Caco-2 (cell line): ENCODE measurements around the gene CALML5. TPM values are rescaled to one million over a fixed set of nuclear protein-coding genes. Genes with fewer than 3 reads are reported as not detected.

Experiments
- BruUV-seq: library from RNA; stranded (reverse); fragments of 400-500 nt; replicated peaks from 2 replicates; lab custom pipeline; 2021; lab: Mats Ljungman, UMichigan
- CTCF ChIA-PET: fragments of 300-600 bp; sonication (Branson Sonifier 250); formaldehyde crosslinking; loops from one replicate; lab custom pipeline; 2022; ENCODE audit warnings: antibody characterized with exemption; lab: Charles Lee
- POLR2A ChIA-PET: fragments of 300-600 bp; sonication (Branson Sonifier 250); formaldehyde crosslinking; loops from one replicate; lab custom pipeline; 2022; ENCODE audit warnings: antibody characterized with exemption; lab: Charles Lee
- DNase-seq, 2 experiments: peaks; one replicate each; pipeline versions ENCODE4 v3.0.0 to v3.0.0-alpha.2; 2020 to 2022
- H3K27me3 ChIP-seq: replicated peaks from 2 replicates; pipeline ENCODE4 v1.6.0; 2011; ENCODE audit warnings: low read length; ENCODE audit not compliant: control insufficient read depth, insufficient read depth
- H3K36me3 ChIP-seq: 2 replicates; pipeline ENCODE4 v1.5.1; 2011; ENCODE audit warnings: low read length; ENCODE audit not compliant: control insufficient read depth, insufficient read depth
- H3K4me1 ChIP-seq: fragments of 250-450 bp; sonication (Bioruptor Pico); 2 replicates; pipeline ENCODE4 v1.5.1; 2020; ENCODE audit warnings: mild to moderate bottlenecking
- H3K4me3 ChIP-seq: 2 replicates; pipeline ENCODE4 v1.5.1; 2011; ENCODE audit warnings: low read depth, mild to moderate bottlenecking, control low read depth, low read length
- H3K9me3 ChIP-seq: fragments of 250-450 bp; sonication (Bioruptor Pico); 2 replicates; pipeline ENCODE4 v1.5.1; 2020; ENCODE audit warnings: mild to moderate bottlenecking, moderate library complexity
- H3K27ac Mint-ChIP-seq: one replicate; pipeline ENCODE4 v1.8.0; 2022; ENCODE audit warnings: mixed read lengths; ENCODE audit not compliant: unreplicated experiment
- H3K27me3 Mint-ChIP-seq: one replicate; pipeline ENCODE4 v1.8.0; 2022; ENCODE audit warnings: mixed read lengths; ENCODE audit not compliant: insufficient read depth, unreplicated experiment
- H3K36me3 Mint-ChIP-seq: one replicate; pipeline ENCODE4 v1.8.0; 2022; ENCODE audit warnings: mild to moderate bottlenecking, mixed read lengths; ENCODE audit not compliant: insufficient read depth, unreplicated experiment
- H3K4me1 Mint-ChIP-seq: one replicate; pipeline ENCODE4 v1.8.0; 2022; ENCODE audit warnings: low read depth, mixed read lengths; ENCODE audit not compliant: unreplicated experiment
- H3K4me3 Mint-ChIP-seq: one replicate; pipeline ENCODE4 v1.8.0; 2022; ENCODE audit warnings: mild to moderate bottlenecking, moderate library complexity, mixed read lengths; ENCODE audit not compliant: unreplicated experiment
- H3K9me3 Mint-ChIP-seq: one replicate; pipeline ENCODE4 v1.8.0; 2022; ENCODE audit warnings: mixed read lengths; ENCODE audit not compliant: unreplicated experiment
- intact Hi-C: fragments of 100-400 bp; cut with micrococcal nuclease; formaldehyde crosslinking; loops from one replicate; pipeline ENCODE4 v1.10.0; 2022; ENCODE audit not compliant: unreplicated experiment
- total RNA-seq: library from RNA; stranded (reverse); gene quantifications from 2 replicates; pipeline ENCODE4 v1.2.3, GENCODE V29; 2022
- TF ChIP-seq, protein P1 (sequence below), 2 experiments: fragments of 200-600 bp in 1 of 2; IDR thresholded peaks; 1 replicate in 1 of 2; 2 replicates in 1 of 2; pipeline versions ENCODE4 v1.5.1 to v1.8.0; 2011 to 2022; ENCODE audit warnings: antibody characterized with exemption in 1 of 2, control low read depth in 1 of 2, inconsistent platforms in 1 of 2, low read depth in 1 of 2, low read length in 1 of 2, mild to moderate bottlenecking in 1 of 2, moderate library complexity in 1 of 2; ENCODE audit not compliant: insufficient read depth in 1 of 2, severe bottlenecking in 1 of 2, unreplicated experiment in 1 of 2

The CALML5 gene
- total RNA-seq, 1 experiment from 2014 or later, result not detected

DNA sequence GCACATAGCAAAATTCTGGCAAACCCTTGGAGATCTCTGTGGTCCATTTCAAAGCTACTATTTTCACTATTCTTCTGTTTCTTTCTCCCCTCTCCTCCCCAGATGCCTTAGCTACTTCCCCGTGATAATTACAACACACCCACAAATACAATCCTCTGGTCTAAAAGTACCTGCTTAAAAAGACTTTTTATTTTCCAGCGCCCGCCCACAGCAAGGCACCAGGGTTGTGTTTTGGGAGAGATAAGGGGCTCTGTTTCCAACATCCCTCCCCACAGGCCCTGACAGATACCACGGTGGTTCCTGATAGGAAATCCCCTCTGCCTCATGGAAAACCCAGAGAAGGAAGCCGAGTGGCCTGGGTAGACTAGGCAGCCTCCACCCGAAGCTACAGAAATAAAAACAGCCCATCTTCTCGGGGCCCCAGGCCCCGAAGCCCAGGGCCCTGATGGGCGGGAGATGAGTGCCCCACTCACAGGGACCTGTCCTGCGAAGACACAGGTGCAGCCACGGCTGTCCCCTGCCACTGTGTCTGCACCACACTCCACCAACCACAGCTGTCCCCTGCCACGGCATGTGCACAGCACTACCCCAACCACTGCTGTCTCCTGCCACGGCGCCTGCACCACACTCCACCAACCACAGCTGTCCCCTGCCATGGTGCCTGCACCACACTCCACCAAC, 19.7 kb downstream of the CALML5 start:
- CTCF ChIA-PET, result no interaction called here
- no peaks in the 10 kb centered on the region for H3K27me3 Mint-ChIP-seq

DNA sequence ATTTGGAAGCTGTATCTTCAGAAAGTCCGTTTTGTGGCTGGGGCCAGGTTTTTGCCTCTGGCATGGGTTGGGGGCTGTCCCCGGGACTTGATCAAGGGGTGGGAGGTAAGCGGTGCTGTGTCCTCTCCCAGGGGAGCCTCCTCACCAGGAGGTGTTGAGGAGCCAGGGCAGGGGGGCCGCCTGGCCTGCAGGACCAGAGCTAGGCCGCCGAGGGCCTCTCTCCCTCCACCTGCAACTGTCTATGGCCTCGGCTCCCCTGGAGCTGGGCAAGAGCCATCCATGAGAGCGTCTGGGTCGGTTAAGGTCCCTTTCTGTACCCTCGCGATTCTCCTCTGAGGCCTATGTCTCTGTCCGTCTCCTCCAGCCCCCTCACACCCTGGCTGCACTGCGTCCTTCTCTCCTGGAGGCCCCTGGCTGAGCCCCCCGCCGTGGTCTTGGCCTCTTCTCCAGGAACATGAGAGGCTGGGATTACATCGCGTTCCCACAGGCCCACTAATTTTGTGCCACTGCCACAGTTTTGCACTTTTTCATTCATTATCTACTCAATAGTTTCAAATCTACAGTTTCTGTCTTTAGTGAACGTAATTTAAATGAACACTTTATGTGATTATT, 20.6 kb downstream of the CALML5 start:
- Histone ChIP-seq H3K36me3 (0 out of 2 replicates have a peak, but pooled peaks cover 1% of the 10 kb centered on the region), H3K4me3 (no peak overlapping the region), H3K4me1 (0 out of 2 replicates have a peak, but pooled peaks cover 5% of the 10 kb centered on the region), H3K27me3 (no peaks in the 10 kb centered on the region), H3K9me3 (peaks cover 4% of the 10 kb centered on the region; the same call in 1 of the 2 replicates)
- intact Hi-C loops, result no loop called here
- Mint-ChIP-seq H3K27ac (no peak overlapping the region), H3K27me3 (no peaks in the 10 kb centered on the region), H3K9me3 (no peaks in the 10 kb centered on the region), H3K4me1 (no peaks in the 10 kb centered on the region), H3K4me3 (no peak overlapping the region), H3K36me3 (no peaks in the 10 kb centered on the region)
- TF ChIP-seq, protein P1, sequence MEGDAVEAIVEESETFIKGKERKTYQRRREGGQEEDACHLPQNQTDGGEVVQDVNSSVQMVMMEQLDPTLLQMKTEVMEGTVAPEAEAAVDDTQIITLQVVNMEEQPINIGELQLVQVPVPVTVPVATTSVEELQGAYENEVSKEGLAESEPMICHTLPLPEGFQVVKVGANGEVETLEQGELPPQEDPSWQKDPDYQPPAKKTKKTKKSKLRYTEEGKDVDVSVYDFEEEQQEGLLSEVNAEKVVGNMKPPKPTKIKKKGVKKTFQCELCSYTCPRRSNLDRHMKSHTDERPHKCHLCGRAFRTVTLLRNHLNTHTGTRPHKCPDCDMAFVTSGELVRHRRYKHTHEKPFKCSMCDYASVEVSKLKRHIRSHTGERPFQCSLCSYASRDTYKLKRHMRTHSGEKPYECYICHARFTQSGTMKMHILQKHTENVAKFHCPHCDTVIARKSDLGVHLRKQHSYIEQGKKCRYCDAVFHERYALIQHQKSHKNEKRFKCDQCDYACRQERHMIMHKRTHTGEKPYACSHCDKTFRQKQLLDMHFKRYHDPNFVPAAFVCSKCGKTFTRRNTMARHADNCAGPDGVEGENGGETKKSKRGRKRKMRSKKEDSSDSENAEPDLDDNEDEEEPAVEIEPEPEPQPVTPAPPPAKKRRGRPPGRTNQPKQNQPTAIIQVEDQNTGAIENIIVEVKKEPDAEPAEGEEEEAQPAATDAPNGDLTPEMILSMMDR (IDR thresholded peaks at IDR 0.05; ENCODE audit: insufficient read depth in 1 of 2, low read depth in 1 of 2, low read length in 1 of 2, severe bottlenecking in 1 of 2, unreplicated experiment in 1 of 2), result no peak
- DNase-seq, result no peak
- ChIA-PET CTCF (no interaction called here), POLR2A (interaction anchor here (0.5 kb wide), 1 partner anchor 20 kb away, joined by 4 read pairs; no protein-coding TSS in a partner anchor)
- no TSS peak for BruUV-seq

More for the DNA sequence above, 19.7 kb downstream of the CALML5 start:
- H3K27ac Mint-ChIP-seq, result no peak overlapping the region
- H3K9me3 Mint-ChIP-seq, result no peaks in the 10 kb centered on the region
- Histone ChIP-seq H3K4me1 (0 out of 2 replicates have a peak, but pooled peaks cover 5% of the 10 kb centered on the region), H3K4me3 (no peak overlapping the region), H3K36me3 (0 out of 2 replicates have a peak, but pooled peaks cover 1% of the 10 kb centered on the region), H3K9me3 (peaks cover 9% of the 10 kb centered on the region; the same call in 1 of the 2 replicates), H3K27me3 (no peaks in the 10 kb centered on the region)
- intact Hi-C loops, result no loop called here
- TF ChIP-seq, protein P1 (IDR thresholded peaks at IDR 0.05; ENCODE audit: insufficient read depth in 1 of 2, low read depth in 1 of 2, low read length in 1 of 2, severe bottlenecking in 1 of 2, unreplicated experiment in 1 of 2), result no peak
- BruUV-seq, result no TSS peak
- no peaks in the 10 kb centered on the region for H3K36me3 Mint-ChIP-seq
- DNase-seq, result no peak
- POLR2A ChIA-PET, result interaction anchor here (0.5 kb wide), 1 partner anchor 21 kb away, joined by 4 read pairs; no protein-coding TSS in a partner anchor
- no peaks in the 10 kb centered on the region for H3K4me1 Mint-ChIP-seq
- no peak overlapping the region for H3K4me3 Mint-ChIP-seq

DNA sequence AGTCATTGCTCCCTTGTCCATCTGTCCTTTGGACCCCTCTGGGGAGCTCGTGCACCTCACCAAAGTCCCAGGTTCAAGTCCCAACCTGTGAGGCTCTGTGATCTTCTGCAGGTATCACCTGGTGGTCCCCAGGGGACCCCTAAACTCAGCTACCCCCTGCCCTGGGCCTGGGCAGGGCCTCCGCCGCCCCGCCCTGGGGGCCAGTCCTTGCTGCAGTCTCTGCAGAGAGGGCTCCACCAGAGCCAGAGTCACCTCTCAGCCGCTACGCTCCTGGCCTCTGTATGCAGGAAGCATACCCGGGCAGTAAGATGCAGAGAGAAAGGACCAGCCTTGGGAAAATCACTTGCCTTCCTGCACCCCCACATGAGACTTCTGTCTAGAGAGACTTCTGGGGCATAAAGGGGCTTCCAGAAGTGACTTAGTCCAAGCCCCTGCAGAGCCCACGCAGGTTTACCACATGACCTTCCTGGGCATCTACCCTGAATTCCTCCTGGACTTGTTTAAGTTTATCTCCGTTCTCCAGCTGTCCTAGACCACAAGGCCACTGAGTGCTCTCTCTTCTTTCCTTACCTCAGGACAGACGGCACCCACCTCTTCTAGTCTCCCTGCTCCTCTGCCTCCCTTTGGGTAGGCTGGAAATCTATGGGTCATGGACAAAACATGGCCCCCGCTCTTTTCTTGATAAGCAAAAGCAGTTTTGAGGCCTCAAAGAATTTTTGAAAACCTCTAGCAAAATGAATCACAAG, 21.2 kb downstream of the CALML5 start:
- no peak overlapping the region for H3K4me3 Mint-ChIP-seq
- POLR2A ChIA-PET, result no interaction called here
- CTCF ChIA-PET, result no interaction called here
- no peaks in the 10 kb centered on the region for H3K27me3 Mint-ChIP-seq
- no TSS peak for BruUV-seq
- no peaks in the 10 kb centered on the region for H3K9me3 Mint-ChIP-seq
- H3K4me1 ChIP-seq, result 0 out of 2 replicates have a peak, but pooled peaks cover 5% of the 10 kb centered on the region
- H3K36me3 ChIP-seq, result 0 out of 2 replicates have a peak, but pooled peaks cover 1% of the 10 kb centered on the region
- no peak overlapping the region for H3K4me3 ChIP-seq
- DNase-seq, result no peak
- H3K9me3 ChIP-seq, result no peaks in the 10 kb centered on the region
- H3K36me3 Mint-ChIP-seq, result no peaks in the 10 kb centered on the region
- H3K27ac Mint-ChIP-seq, result no peak overlapping the region
- H3K27me3 ChIP-seq, result no peaks in the 10 kb centered on the region
- TF ChIP-seq, protein P1 (IDR thresholded peaks at IDR 0.05; ENCODE audit: insufficient read depth in 1 of 2, low read depth in 1 of 2, low read length in 1 of 2, severe bottlenecking in 1 of 2, unreplicated experiment in 1 of 2), result no peak
- intact Hi-C loops, result no loop called here
- H3K4me1 Mint-ChIP-seq, result no peaks in the 10 kb centered on the region
